GM12801 (cell line): ENCODE results near the gene RTCB.

Experiments used
- TF ChIP-seq, protein P1 (sequence below): IDR thresholded peaks from one replicate; pipeline ENCODE4 v1.5.1; 2011; ENCODE audit warnings: control low read depth; ENCODE audit not compliant: insufficient read length; ENCODE audit errors: extremely low read depth

Gene RTCB

DNA sequence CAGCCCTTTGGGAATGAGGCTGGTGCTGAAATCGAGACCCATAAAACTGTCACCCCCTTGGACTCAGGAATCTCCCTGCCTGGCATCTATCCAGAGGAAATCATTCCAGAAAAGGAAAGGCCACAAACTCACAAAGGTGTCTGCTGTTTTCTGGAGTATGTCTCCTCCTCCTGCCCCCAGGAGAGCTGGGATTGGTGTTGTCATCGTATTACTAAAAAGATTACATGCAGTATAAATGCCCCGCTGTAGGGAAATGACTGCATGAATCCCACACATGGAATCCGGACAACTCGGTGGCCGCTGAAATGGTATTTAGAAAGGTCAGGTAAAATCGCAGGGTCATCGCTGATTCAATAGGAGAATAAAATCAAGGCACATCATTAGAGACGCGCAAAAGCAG is 73.3 kb downstream of the RTCB start:
- TF ChIP-seq, protein P1, sequence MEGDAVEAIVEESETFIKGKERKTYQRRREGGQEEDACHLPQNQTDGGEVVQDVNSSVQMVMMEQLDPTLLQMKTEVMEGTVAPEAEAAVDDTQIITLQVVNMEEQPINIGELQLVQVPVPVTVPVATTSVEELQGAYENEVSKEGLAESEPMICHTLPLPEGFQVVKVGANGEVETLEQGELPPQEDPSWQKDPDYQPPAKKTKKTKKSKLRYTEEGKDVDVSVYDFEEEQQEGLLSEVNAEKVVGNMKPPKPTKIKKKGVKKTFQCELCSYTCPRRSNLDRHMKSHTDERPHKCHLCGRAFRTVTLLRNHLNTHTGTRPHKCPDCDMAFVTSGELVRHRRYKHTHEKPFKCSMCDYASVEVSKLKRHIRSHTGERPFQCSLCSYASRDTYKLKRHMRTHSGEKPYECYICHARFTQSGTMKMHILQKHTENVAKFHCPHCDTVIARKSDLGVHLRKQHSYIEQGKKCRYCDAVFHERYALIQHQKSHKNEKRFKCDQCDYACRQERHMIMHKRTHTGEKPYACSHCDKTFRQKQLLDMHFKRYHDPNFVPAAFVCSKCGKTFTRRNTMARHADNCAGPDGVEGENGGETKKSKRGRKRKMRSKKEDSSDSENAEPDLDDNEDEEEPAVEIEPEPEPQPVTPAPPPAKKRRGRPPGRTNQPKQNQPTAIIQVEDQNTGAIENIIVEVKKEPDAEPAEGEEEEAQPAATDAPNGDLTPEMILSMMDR = no peak
